SK-N-SH (cell line): Measurements from ENCODE around the gene PLEKHA6. TPM values are rescaled to one million over a fixed set of nuclear protein-coding genes. Genes with fewer than 3 reads are reported as not detected.

ENCODE experiments used
- CTCF ChIA-PET: fragments of 300-600, 350-600 bp; formaldehyde crosslinking; extraction: SDS; loops from one replicate; lab custom pipeline; 2021; lab: Yijun Ruan, JAX
- POLR2A ChIA-PET: fragments of 350-600 bp; sonication (Branson Sonifier 250); formaldehyde crosslinking; extraction: SDS; loops from one replicate; lab custom pipeline; 2020; ENCODE audit warnings: antibody characterized with exemption, inconsistent platforms; lab: Yijun Ruan, JAX
- DNase-seq: peaks from one replicate; pipeline ENCODE4 v3.0.0; 2012
- H2AFZ ChIP-seq: fragments of 200-600 bp; sonication (generic); 2 replicates; pipeline ENCODE4 v1.8.1; 2016; ENCODE audit warnings: antibody characterized with exemption, mild to moderate bottlenecking, low read depth
- H3F3A ChIP-seq: fragments of 200-600 bp; sonication (generic); replicated peaks from 2 replicates; pipeline ENCODE3; 2016; ENCODE audit warnings: antibody characterized with exemption, mild to moderate bottlenecking; ENCODE audit not compliant: insufficient read depth
- H3K27ac ChIP-seq, 2 experiments: fragments of 200-500 bp in 1 of 2; fragments of 200-600 bp in 1 of 2; sonication (Bioruptor generic) in 1 of 2; sonication (generic), shearing (Covaris generic) in 1 of 2; 2 replicates each; pipeline versions ENCODE4 v1.5.1 to v1.6.1; 2014 to 2016; ENCODE audit warnings: low read depth in 2 of 2, inconsistent platforms in 1 of 2, low read length in 1 of 2, mild to moderate bottlenecking in 1 of 2, mixed read lengths in 1 of 2
- H3K27me3 ChIP-seq: fragments of 200-600 bp; sonication (generic), shearing (Covaris generic); 2 replicates; pipeline ENCODE4 v1.6.1; 2016; ENCODE audit warnings: mixed run types; ENCODE audit not compliant: insufficient read depth
- H3K36me3 ChIP-seq, 2 experiments: fragments of 200-500 bp in 1 of 2; fragments of 200-600 bp in 1 of 2; sonication (Bioruptor generic) in 1 of 2; sonication (generic) in 1 of 2; replicated peaks in 1 of 2; 2 replicates each; pipeline versions ENCODE3 to v1.5.1; 2014 to 2016; ENCODE audit warnings: low read length in 1 of 2, mild to moderate bottlenecking in 1 of 2; ENCODE audit not compliant: insufficient read depth in 2 of 2, control insufficient read depth in 1 of 2
- H3K4me1 ChIP-seq, 2 experiments: fragments of 200-500 bp in 1 of 2; fragments of 200-600 bp in 1 of 2; sonication (Bioruptor generic) in 1 of 2; sonication (generic), shearing (Covaris generic) in 1 of 2; 2 replicates each; pipeline versions ENCODE4 v1.5.1 to v1.6.1; 2014 to 2016; ENCODE audit warnings: low read depth in 1 of 2, low read length in 1 of 2, mixed run types in 1 of 2; ENCODE audit not compliant: insufficient read depth in 2 of 2, control insufficient read depth in 1 of 2
- H3K4me2 ChIP-seq: fragments of 200-600 bp; sonication (generic), shearing (Covaris generic); 2 replicates; pipeline ENCODE4 v1.6.1; 2017; ENCODE audit warnings: mixed run types
- H3K4me3 ChIP-seq, 2 experiments: fragments of 200-500 bp in 1 of 2; fragments of 200-600 bp in 1 of 2; sonication (Bioruptor generic) in 1 of 2; sonication (generic), shearing (Covaris generic) in 1 of 2; 2 replicates each; pipeline versions ENCODE4 v1.5.1 to v1.8.1; 2014 to 2016; ENCODE audit warnings: low read depth in 2 of 2, inconsistent platforms in 1 of 2, low read length in 1 of 2, mild to moderate bottlenecking in 1 of 2, mixed read lengths in 1 of 2, moderate library complexity in 1 of 2
- H3K79me2 ChIP-seq: fragments of 200-600 bp; sonication (generic); 2 replicates; pipeline ENCODE4 v1.8.1; 2017; ENCODE audit warnings: mild to moderate bottlenecking; ENCODE audit not compliant: insufficient read depth
- H3K9ac ChIP-seq: fragments of 200-600 bp; sonication (generic); 2 replicates; pipeline ENCODE4 v1.6.1; 2017; ENCODE audit warnings: mixed run types
- H3K9me2 ChIP-seq: fragments of 200-600 bp; sonication (generic); 2 replicates; pipeline ENCODE4 v1.6.1; 2017; ENCODE audit warnings: mixed run types
- H3K9me3 ChIP-seq: fragments of 200-600 bp; sonication (generic); 2 replicates; pipeline ENCODE4 v1.6.1; 2017; ENCODE audit warnings: mixed run types, mild to moderate bottlenecking, moderate library complexity
- H4K20me1 ChIP-seq: fragments of 200-600 bp; sonication (generic); 2 replicates; pipeline ENCODE4 v1.6.1; 2017; ENCODE audit warnings: mild to moderate bottlenecking, mixed run types; ENCODE audit not compliant: insufficient read depth
- EP300 ChIP-seq, 2 experiments: IDR thresholded peaks; 2 replicates each; pipeline versions ENCODE4 v1.4.0 to v1.6.1; 2012; ENCODE audit warnings: borderline replicate concordance in 1 of 2, low read depth in 1 of 2, low read length in 1 of 2
- EZH2phosphoT487 ChIP-seq: fragments of 200-600 bp; sonication (generic); IDR thresholded peaks from 2 replicates; pipeline ENCODE4 v1.6.1; 2017; ENCODE audit warnings: low read depth, mixed run types, mild to moderate bottlenecking, antibody characterized with exemption, moderate library complexity, borderline replicate concordance
- GATA2 ChIP-seq: sonication (generic); formaldehyde crosslinking; IDR thresholded peaks from 2 replicates; pipeline ENCODE4 v1.5.0; 2020; ENCODE audit warnings: mild to moderate bottlenecking, missing genetic modification reagents
- MEF2A ChIP-seq: IDR thresholded peaks from 2 replicates; pipeline ENCODE4 v1.4.0; 2012; ENCODE audit warnings: low read depth, borderline replicate concordance
- NFIC ChIP-seq: IDR thresholded peaks from 2 replicates; pipeline ENCODE4 v1.4.0; 2012; ENCODE audit warnings: borderline replicate concordance
- RFX5 ChIP-seq: IDR thresholded peaks from 2 replicates; pipeline ENCODE4 v1.6.1; 2012; ENCODE audit warnings: mild to moderate bottlenecking, improper control_type of control experiment, low read length
- SIN3A ChIP-seq: IDR thresholded peaks from 2 replicates; pipeline ENCODE4 v1.6.1; 2012; ENCODE audit warnings: low read depth, mild to moderate bottlenecking, low read length, moderate library complexity, borderline replicate concordance
- SMC3 ChIP-seq: IDR thresholded peaks from 2 replicates; pipeline ENCODE4 v1.6.1; 2012; ENCODE audit warnings: low read depth, low read length, improper control_type of control experiment
- TAF1 ChIP-seq: IDR thresholded peaks from 2 replicates; pipeline ENCODE4 v1.6.1; 2012; ENCODE audit warnings: low read depth, mild to moderate bottlenecking, low read length, moderate library complexity, borderline replicate concordance
- TEAD4 ChIP-seq: IDR thresholded peaks from 2 replicates; pipeline ENCODE4 v1.4.0; 2012; ENCODE audit warnings: mild to moderate bottlenecking, borderline replicate concordance; ENCODE audit not compliant: insufficient read depth
- YY1 ChIP-seq: IDR thresholded peaks from 2 replicates; pipeline ENCODE4 v1.4.0; 2012; ENCODE audit warnings: low read depth, mild to moderate bottlenecking
- WGBS: methylation state at CpG from one replicate; pipeline ENCODE4 v1.1.6; 2017; ENCODE audit warnings: low lambda C conversion rate; 5-methylcytosine and 5-hydroxymethylcytosine counted together
- polyA plus RNA-seq, 3 experiments: library from polyadenylated mRNA; depleted of rRNA; stranded (reverse); fragments of >200 nt; gene quantifications; 2 replicates each; pipeline ENCODE4 v1.2.3, GENCODE V29; 2012
- TF ChIP-seq, protein P1 (sequence below): IDR thresholded peaks from 2 replicates; pipeline ENCODE4 v1.4.0; 2012; ENCODE audit warnings: low read depth, borderline replicate concordance
- TF ChIP-seq, protein P2 (sequence below): fragments of 200-600 bp; sonication (generic); IDR thresholded peaks from 2 replicates; pipeline ENCODE4 v1.6.1; 2017; ENCODE audit warnings: antibody characterized with exemption, mild to moderate bottlenecking, moderate library complexity
- TF ChIP-seq, protein P3 (sequence below): IDR thresholded peaks from 2 replicates; pipeline ENCODE4 v1.4.0; 2012; ENCODE audit warnings: low read depth
- TF ChIP-seq, protein P4 (sequence below): fragments of 150-350 bp; IDR thresholded peaks from 2 replicates; pipeline ENCODE4 v1.6.1; 2016; ENCODE audit warnings: mild to moderate bottlenecking, low read depth, low read length

PLEKHA6 gene
- polyA plus RNA-seq, 1 of the 3 experiments (the other 2 are of a cell fraction): 1.2 TPM

DNA sequence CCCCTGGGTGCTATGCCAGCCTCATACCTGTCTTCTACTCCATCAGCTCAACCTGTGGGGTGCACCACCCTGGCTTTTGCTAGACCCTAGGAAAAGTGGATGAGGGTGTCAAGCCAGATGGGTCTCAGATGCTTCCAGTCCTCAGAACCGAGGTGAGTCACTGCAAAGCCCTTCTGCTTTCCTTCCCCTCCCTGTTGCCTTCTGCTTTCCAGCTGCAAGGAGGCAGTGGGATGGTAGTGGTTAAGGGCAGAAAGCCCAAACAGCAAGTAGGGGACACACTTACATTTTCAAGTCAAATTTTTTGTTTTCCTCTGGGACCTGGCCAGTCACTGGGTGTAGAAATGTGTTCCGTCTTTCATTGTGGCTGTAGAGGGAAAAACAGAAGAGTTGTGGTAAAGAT is 85.3 kb downstream of the PLEKHA6 start:
- H3K36me3 ChIP-seq: peaks cover 0 to 6% of the 10 kb centered on the region in 2 experiments
- TF ChIP-seq TAF1: no peak
- no peak for TF ChIP-seq YY1
- TF ChIP-seq GATA2 (CRISPR knock-in tag): no peak
- TF ChIP-seq RFX5: no peak
- H3K27me3 ChIP-seq: peaks cover 35% of the 10 kb centered on the region; the same call in 1 of the 2 replicates
- H3K79me2 ChIP-seq: no peaks in the 10 kb centered on the region
- POLR2A ChIA-PET: interaction anchor here (1.8 kb wide), 1 partner anchor 10 kb away, joined by 12 read pairs; no protein-coding TSS in a partner anchor
- no peak overlapping the region; a peak in 1 of 4 replicates for H3K27ac ChIP-seq
- H2AFZ ChIP-seq: no peak overlapping the region
- no peaks in the 10 kb centered on the region; the same call in 1 of the 2 replicates for H4K20me1 ChIP-seq
- no peak overlapping the region for H3K4me3 ChIP-seq
- H3K9me3 ChIP-seq: no peaks in the 10 kb centered on the region
- H3K4me1 ChIP-seq: peaks cover 0 to 53% of the 10 kb centered on the region in 2 experiments; a peak in 2 of 4 replicates
- H3K4me2 ChIP-seq: no peak overlapping the region
- CTCF ChIA-PET: interaction anchor here (1.3 to 16.9 kb wide), 3 partner anchors 12 to 86 kb away, joined by 3 to 258 read pairs (median 180); partner anchors contain the start of gene PLEKHA6
- H3K9me2 ChIP-seq: no peaks in the 10 kb centered on the region
- 79% methylated on average over 2 of the region's 2 CpGs for WGBS
- H3F3A ChIP-seq: no peaks in the 10 kb centered on the region
- H3K9ac ChIP-seq: no peak overlapping the region
- DNase-seq: no peak

DNA sequence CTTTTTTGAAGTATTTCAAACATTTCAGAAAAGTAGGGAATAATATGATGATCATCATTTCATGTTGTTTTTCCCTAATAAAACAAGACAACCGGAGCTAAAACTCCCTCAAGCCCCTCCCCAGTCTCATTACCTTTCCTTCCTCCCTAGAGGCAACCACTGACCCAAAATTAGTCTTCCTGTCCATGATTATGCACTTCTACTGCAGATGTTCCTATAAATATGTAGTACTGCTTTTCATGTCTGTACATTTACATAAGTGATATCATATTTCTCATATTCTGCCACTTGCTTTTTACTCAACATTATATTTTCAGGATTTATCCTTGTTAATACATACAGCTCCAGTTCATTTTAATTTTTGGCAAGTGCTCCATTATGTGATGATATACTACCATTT is 87.2 kb downstream of the PLEKHA6 start:
- H3K9ac ChIP-seq: no peak overlapping the region
- H3K4me1 ChIP-seq: peaks cover 0 to 36% of the 10 kb centered on the region in 2 experiments; a peak in 2 of 4 replicates
- peaks cover 0 to 8% of the 10 kb centered on the region in 2 experiments for H3K36me3 ChIP-seq
- TF ChIP-seq MEF2A (no peak), GATA2 (CRISPR knock-in tag) (no peak)
- TF ChIP-seq, protein P1, sequence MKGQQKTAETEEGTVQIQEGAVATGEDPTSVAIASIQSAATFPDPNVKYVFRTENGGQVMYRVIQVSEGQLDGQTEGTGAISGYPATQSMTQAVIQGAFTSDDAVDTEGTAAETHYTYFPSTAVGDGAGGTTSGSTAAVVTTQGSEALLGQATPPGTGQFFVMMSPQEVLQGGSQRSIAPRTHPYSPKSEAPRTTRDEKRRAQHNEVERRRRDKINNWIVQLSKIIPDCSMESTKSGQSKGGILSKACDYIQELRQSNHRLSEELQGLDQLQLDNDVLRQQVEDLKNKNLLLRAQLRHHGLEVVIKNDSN: no peak
- ChIA-PET POLR2A (no interaction called here), CTCF (interaction anchor here (1.3 to 16.9 kb wide), 3 partner anchors 10 to 126 kb away, joined by 3 to 258 read pairs (median 180); partner anchors contain the start of gene PLEKHA6)
- no peak for DNase-seq
- no peaks in the 10 kb centered on the region for H3K9me3 ChIP-seq
- H3K27me3 ChIP-seq: peaks cover 20% of the 10 kb centered on the region; the same call in 1 of the 2 replicates
- H3K79me2 ChIP-seq: no peaks in the 10 kb centered on the region
- H4K20me1 ChIP-seq: no peaks in the 10 kb centered on the region
- H3F3A ChIP-seq: no peaks in the 10 kb centered on the region
- no peak overlapping the region for H3K4me3 ChIP-seq
- H2AFZ ChIP-seq: no peak overlapping the region
- H3K9me2 ChIP-seq: no peaks in the 10 kb centered on the region
- no peak overlapping the region for H3K4me2 ChIP-seq
- H3K27ac ChIP-seq: no peak overlapping the region
- 35% methylated on average over 1 of the region's 1 CpG for WGBS

DNA sequence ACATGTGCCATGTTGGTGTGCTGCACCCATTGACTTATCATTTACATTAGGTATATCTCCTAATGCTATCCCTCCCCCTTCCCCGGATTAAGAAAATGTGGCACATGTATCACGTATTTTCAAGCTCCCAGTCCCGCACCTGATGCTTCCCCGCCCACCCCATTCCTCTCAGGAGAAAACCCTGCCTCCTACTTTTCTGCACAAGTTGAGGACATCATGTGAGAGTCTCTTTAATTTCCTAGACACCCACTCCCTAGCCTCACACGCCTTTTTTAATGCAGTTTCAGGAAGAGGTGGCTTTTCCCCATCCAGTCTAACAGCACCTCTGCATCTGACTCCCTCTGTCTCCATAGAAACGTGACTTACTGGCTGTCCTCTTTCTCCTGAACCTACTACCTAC is 87.8 kb downstream of the PLEKHA6 start:
- H3K79me2 ChIP-seq: no peaks in the 10 kb centered on the region
- no peak overlapping the region for H3K9ac ChIP-seq
- no peaks in the 10 kb centered on the region for H3K9me3 ChIP-seq
- H3K27ac ChIP-seq: no peak overlapping the region
- no peaks in the 10 kb centered on the region for H4K20me1 ChIP-seq
- H3K27me3 ChIP-seq: peaks cover 14% of the 10 kb centered on the region; the same call in 1 of the 2 replicates
- no peak overlapping the region for H3K4me2 ChIP-seq
- H3K4me3 ChIP-seq: no peak overlapping the region
- H3K4me1 ChIP-seq: peaks cover 0 to 36% of the 10 kb centered on the region in 2 experiments; a peak in 2 of 4 replicates
- H3F3A ChIP-seq: no peaks in the 10 kb centered on the region
- H3K9me2 ChIP-seq: no peaks in the 10 kb centered on the region
- no peak overlapping the region for H2AFZ ChIP-seq
- 60% methylated on average over 6 of the region's 6 CpGs for WGBS
- H3K36me3 ChIP-seq: peaks cover 0 to 5% of the 10 kb centered on the region in 2 experiments
- no peak for DNase-seq
- CTCF ChIA-PET: interaction anchor here (1.3 to 16.9 kb wide), 3 partner anchors 10 to 127 kb away, joined by 3 to 258 read pairs (median 180); partner anchors contain the start of gene PLEKHA6
- POLR2A ChIA-PET: no interaction called here
- TF ChIP-seq SIN3A: no peak
- TF ChIP-seq, protein P2, sequence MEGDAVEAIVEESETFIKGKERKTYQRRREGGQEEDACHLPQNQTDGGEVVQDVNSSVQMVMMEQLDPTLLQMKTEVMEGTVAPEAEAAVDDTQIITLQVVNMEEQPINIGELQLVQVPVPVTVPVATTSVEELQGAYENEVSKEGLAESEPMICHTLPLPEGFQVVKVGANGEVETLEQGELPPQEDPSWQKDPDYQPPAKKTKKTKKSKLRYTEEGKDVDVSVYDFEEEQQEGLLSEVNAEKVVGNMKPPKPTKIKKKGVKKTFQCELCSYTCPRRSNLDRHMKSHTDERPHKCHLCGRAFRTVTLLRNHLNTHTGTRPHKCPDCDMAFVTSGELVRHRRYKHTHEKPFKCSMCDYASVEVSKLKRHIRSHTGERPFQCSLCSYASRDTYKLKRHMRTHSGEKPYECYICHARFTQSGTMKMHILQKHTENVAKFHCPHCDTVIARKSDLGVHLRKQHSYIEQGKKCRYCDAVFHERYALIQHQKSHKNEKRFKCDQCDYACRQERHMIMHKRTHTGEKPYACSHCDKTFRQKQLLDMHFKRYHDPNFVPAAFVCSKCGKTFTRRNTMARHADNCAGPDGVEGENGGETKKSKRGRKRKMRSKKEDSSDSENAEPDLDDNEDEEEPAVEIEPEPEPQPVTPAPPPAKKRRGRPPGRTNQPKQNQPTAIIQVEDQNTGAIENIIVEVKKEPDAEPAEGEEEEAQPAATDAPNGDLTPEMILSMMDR: no peak
- TF ChIP-seq SMC3: no peak
- no peak for TF ChIP-seq YY1
- TF ChIP-seq, protein P3, sequence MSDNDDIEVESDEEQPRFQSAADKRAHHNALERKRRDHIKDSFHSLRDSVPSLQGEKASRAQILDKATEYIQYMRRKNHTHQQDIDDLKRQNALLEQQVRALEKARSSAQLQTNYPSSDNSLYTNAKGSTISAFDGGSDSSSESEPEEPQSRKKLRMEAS: no peak
- no peak for TF ChIP-seq NFIC
- TF ChIP-seq, protein P1: no peak
- TF ChIP-seq TEAD4: no peak
- no peak for TF ChIP-seq EP300 (IDR thresholded peaks at IDR 0.05; ENCODE audit: borderline replicate concordance in 1 of 2, low read depth in 1 of 2, low read length in 1 of 2)
- TF ChIP-seq, protein P4, sequence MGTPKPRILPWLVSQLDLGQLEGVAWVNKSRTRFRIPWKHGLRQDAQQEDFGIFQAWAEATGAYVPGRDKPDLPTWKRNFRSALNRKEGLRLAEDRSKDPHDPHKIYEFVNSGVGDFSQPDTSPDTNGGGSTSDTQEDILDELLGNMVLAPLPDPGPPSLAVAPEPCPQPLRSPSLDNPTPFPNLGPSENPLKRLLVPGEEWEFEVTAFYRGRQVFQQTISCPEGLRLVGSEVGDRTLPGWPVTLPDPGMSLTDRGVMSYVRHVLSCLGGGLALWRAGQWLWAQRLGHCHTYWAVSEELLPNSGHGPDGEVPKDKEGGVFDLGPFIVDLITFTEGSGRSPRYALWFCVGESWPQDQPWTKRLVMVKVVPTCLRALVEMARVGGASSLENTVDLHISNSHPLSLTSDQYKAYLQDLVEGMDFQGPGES: no peak
- TF ChIP-seq TAF1: no peak
- no peak for TF ChIP-seq EZH2phosphoT487
